H1 (cell line): ENCODE measurements around the gene MAPRE3. TPM values are rescaled to one million over a fixed set of nuclear protein-coding genes. Genes with fewer than 3 reads are reported as not detected.

Experiments used
- ASH2L ChIP-seq: fragments of 200-600, 300-600 bp; sonication (generic); IDR thresholded peaks from one replicate; pipeline ENCODE4 v1.7.1; 2017; ENCODE audit warnings: low read length
- BRCA1 ChIP-seq: IDR thresholded peaks from 2 replicates; pipeline ENCODE4 v1.6.1; 2012; ENCODE audit warnings: low read depth, low read length, improper control_type of control experiment
- EP300 ChIP-seq, 2 experiments: IDR thresholded peaks; 1 replicate in 1 of 2; 2 replicates in 1 of 2; pipeline ENCODE4 v1.6.1; 2011 to 2012; ENCODE audit warnings: low read depth in 2 of 2, low read length in 2 of 2, mild to moderate bottlenecking in 2 of 2, borderline replicate concordance in 1 of 2, inconsistent platforms in 1 of 2, moderate library complexity in 1 of 2
- JUND ChIP-seq: IDR thresholded peaks from 2 replicates; pipeline ENCODE4 v1.6.1; 2011; ENCODE audit warnings: mild to moderate bottlenecking, improper control_type of control experiment, low read length
- RXRA ChIP-seq: IDR thresholded peaks from 2 replicates; pipeline ENCODE4 v1.6.1; 2011; ENCODE audit warnings: low read depth, mild to moderate bottlenecking, low read length, moderate library complexity; ENCODE audit not compliant: insufficient read depth
- SIN3A ChIP-seq, 2 experiments: IDR thresholded peaks in 1 of 2; conservative IDR thresholded peaks in 1 of 2; 2 replicates each; pipeline ENCODE4 v1.6.1; 2011 to 2012; ENCODE audit warnings: low read length in 2 of 2, improper control_type of control experiment in 1 of 2, low read depth in 1 of 2, mild to moderate bottlenecking in 1 of 2
- polyA plus RNA-seq, 7 experiments: library from polyadenylated mRNA; depleted of rRNA in 3 of 7; stranded (reverse) in 5 of 7; unstranded in 2 of 7; fragments of >200 nt in 5 of 7; fragments of 200-250 nt in 2 of 7; gene quantifications; 1 replicate in 5 of 7; 2 replicates in 1 of 7; 4 replicates in 1 of 7; pipeline versions ENCODE4 v1.2.1 to v1.2.3, GENCODE V29; 2011 to 2013; ENCODE audit warnings: missing spikeins in 2 of 7, mixed read lengths in 2 of 7
- total RNA-seq: library from RNA; stranded (reverse); fragmentation: NEBNext Ultra II Directional; extraction: Animal tissue kit (Norgen Biotek cat#: 25700); gene quantifications from 2 replicates; pipeline ENCODE4 v1.2.1, GENCODE V29; 2021

MAPRE3 gene
- total and polyA plus RNA-seq, 2 of the 8 experiments (the other 6 are each of a cell fraction or from before 2014, with no cell fraction given), result 4.9 to 6.6 TPM

GRCh38 chr2:27071990-27072830 is 101.8 kb downstream of the MAPRE3 start (continued):
- TF ChIP-seq SIN3A (conservative IDR thresholded peaks at IDR 0.05 in 1 of 2, IDR thresholded peaks at IDR 0.05 in 1 of 2; ENCODE audit: low read depth in 1 of 2, low read length in 2 of 2) (no peak), ASH2L (peak; percentile 48), EP300 (IDR thresholded peaks at IDR 0.05; ENCODE audit: borderline replicate concordance in 1 of 2, low read depth in 2 of 2, low read length in 2 of 2) (no peak), RXRA (no peak), BRCA1 (no peak), JUND (no peak)
